HUES48 (cell line): ENCODE results near the gene ASXL1.
"Not testable (repeated sequence)": the region's sequence is repeated elsewhere in the genome, so short reads cannot be mapped to it uniquely, and the experiment has no call there.

Experiments used
- H3K27ac ChIP-seq: one replicate; pipeline ENCODE4 v1.7.0; 2013; ENCODE audit warnings: low read depth, low read length, inconsistent platforms
- H3K27me3 ChIP-seq: 2 replicates; pipeline ENCODE4 v1.6.1; 2013; ENCODE audit warnings: mild to moderate bottlenecking, low read length; ENCODE audit not compliant: control insufficient read depth, insufficient read depth
- H3K36me3 ChIP-seq: 2 replicates; pipeline ENCODE4 v1.6.1; 2013; ENCODE audit warnings: low read length; ENCODE audit not compliant: control insufficient read depth, insufficient read depth
- H3K4me1 ChIP-seq: 2 replicates; pipeline ENCODE4 v1.6.1; 2013; ENCODE audit warnings: mild to moderate bottlenecking, low read length; ENCODE audit not compliant: control insufficient read depth, insufficient read depth
- H3K4me3 ChIP-seq: 2 replicates; pipeline ENCODE4 v1.5.1; 2013; ENCODE audit warnings: mild to moderate bottlenecking, low read depth, low read length
- H3K9ac ChIP-seq: 2 replicates; pipeline ENCODE4 v1.6.1; 2013; ENCODE audit warnings: mild to moderate bottlenecking, low read depth, low read length, moderate library complexity
- H3K9me3 ChIP-seq: 2 replicates; pipeline ENCODE4 v1.6.1; 2013; ENCODE audit warnings: low read length; ENCODE audit not compliant: control insufficient read depth, insufficient read depth

Gene ASXL1

GRCh38 chr20:32463642-32464400 lies 105.7 kb downstream of the ASXL1 start:
- Histone ChIP-seq H3K27ac (no peak overlapping the region), H3K27me3 (no peaks in the 10 kb centered on the region), H3K9ac (no peak overlapping the region), H3K4me1 (peaks cover 7% of the 10 kb centered on the region; the same call in 1 of the 2 replicates), H3K4me3 (no peak overlapping the region), H3K36me3 (peaks cover 4% of the 10 kb centered on the region; the same call in 1 of the 2 replicates), H3K9me3 (no peaks in the 10 kb centered on the region)

- Histone ChIP-seq H3K4me1 (peaks cover 7% of the 10 kb centered on the region), H3K27me3 (no peaks in the 10 kb centered on the region), H3K36me3 (peaks cover 4% of the 10 kb centered on the region; the same call in 1 of the 2 replicates), H3K4me3 (no peak overlapping the region), H3K27ac (no peak overlapping the region), H3K9me3 (no peaks in the 10 kb centered on the region), H3K9ac (no peak overlapping the region)
These were observed 106.4 kb downstream of the ASXL1 start for GRCh38 chr20:32464401-32465091.

- Histone ChIP-seq H3K9me3 (no peaks in the 10 kb centered on the region), H3K27me3 (no peaks in the 10 kb centered on the region), H3K27ac (no peak overlapping the region), H3K4me1 (peaks cover 15% of the 10 kb centered on the region), H3K9ac (no peak overlapping the region), H3K36me3 (peaks cover 4% of the 10 kb centered on the region; the same call in 1 of the 2 replicates), H3K4me3 (no peak overlapping the region)
These were observed 107.2 kb downstream of the ASXL1 start for GRCh38 chr20:32465092-32465900.

- not testable (repeated sequence) for H3K4me3 ChIP-seq, H3K9ac ChIP-seq, H3K27me3 ChIP-seq, H3K9me3 ChIP-seq, H3K36me3 ChIP-seq, H3K27ac ChIP-seq
- H3K4me1 ChIP-seq: peaks cover 16% of the 10 kb centered on the region
These were observed 108.0 kb downstream of the ASXL1 start for GRCh38 chr20:32465901-32466675.

GRCh38 chr20:32466739-32467505 lies 108.8 kb downstream of the ASXL1 start:
- Histone ChIP-seq H3K4me1 (peaks cover 16% of the 10 kb centered on the region), H3K36me3 (peaks cover 10% of the 10 kb centered on the region; the same call in 1 of the 2 replicates), H3K27me3 (no peaks in the 10 kb centered on the region), H3K9ac (no peak overlapping the region), H3K9me3 (no peaks in the 10 kb centered on the region), H3K4me3 (no peak overlapping the region), H3K27ac (no peak overlapping the region)

- no peaks in the 10 kb centered on the region for H3K27me3 ChIP-seq
- H3K4me1 ChIP-seq: peaks cover 16% of the 10 kb centered on the region
- peaks cover 14% of the 10 kb centered on the region; the same call in 1 of the 2 replicates for H3K36me3 ChIP-seq
- no peak overlapping the region for H3K27ac ChIP-seq
- no peak overlapping the region for H3K9ac ChIP-seq
- no peaks in the 10 kb centered on the region for H3K9me3 ChIP-seq
- H3K4me3 ChIP-seq: no peak overlapping the region
These were observed 109.6 kb downstream of the ASXL1 start for GRCh38 chr20:32467506-32468312.

GRCh38 chr20:32468313-32468640 lies 110.1 kb downstream of the ASXL1 start:
- H3K27me3 ChIP-seq: no peaks in the 10 kb centered on the region
- no peak overlapping the region for H3K27ac ChIP-seq
- no peak overlapping the region for H3K9ac ChIP-seq
- peaks cover 14% of the 10 kb centered on the region; the same call in 1 of the 2 replicates for H3K36me3 ChIP-seq
- H3K4me3 ChIP-seq: no peak overlapping the region
- peaks cover 16% of the 10 kb centered on the region for H3K4me1 ChIP-seq
- H3K9me3 ChIP-seq: no peaks in the 10 kb centered on the region

GRCh38 chr20:32468860-32469259 lies 110.7 kb downstream of the ASXL1 start:
- Histone ChIP-seq H3K4me1 (peaks cover 16% of the 10 kb centered on the region), H3K27ac (no peak overlapping the region), H3K4me3 (no peak overlapping the region), H3K9ac (no peak overlapping the region), H3K27me3 (no peaks in the 10 kb centered on the region), H3K36me3 (peaks cover 14% of the 10 kb centered on the region; the same call in 1 of the 2 replicates), H3K9me3 (no peaks in the 10 kb centered on the region)

- H3K4me3 ChIP-seq: no peak overlapping the region
- peaks cover 20% of the 10 kb centered on the region for H3K36me3 ChIP-seq
- H3K4me1 ChIP-seq: peaks cover 23% of the 10 kb centered on the region
- H3K27me3 ChIP-seq: no peaks in the 10 kb centered on the region
- H3K9me3 ChIP-seq: no peaks in the 10 kb centered on the region
- H3K9ac ChIP-seq: 0 out of 2 replicates have a peak overlapping the region, but pooled peaks have one; percentile 6
- peak overlapping the region; percentile 57 for H3K27ac ChIP-seq
These were observed 112.1 kb downstream of the ASXL1 start for GRCh38 chr20:32470025-32470861.
